Keratinocyte (primary cell): ENCODE data around the gene CREB1.

ENCODE experiments used
- EZH2 ChIP-seq: IDR thresholded peaks from one replicate; pipeline ENCODE4 v1.6.1; 2012; ENCODE audit warnings: inconsistent platforms, mild to moderate bottlenecking, low read length, moderate library complexity
- TF ChIP-seq, protein P1 (sequence below), 3 experiments: IDR thresholded peaks in 1 of 3; conservative IDR thresholded peaks in 1 of 3; optimal IDR thresholded peaks in 1 of 3; 2 replicates in 2 of 3; 3 replicates in 1 of 3; pipeline versions ENCODE3 to v1.5.1; 2011; ENCODE audit warnings: low read length in 3 of 3, mild to moderate bottlenecking in 3 of 3, moderate library complexity in 2 of 3, control low read depth in 1 of 3, inconsistent platforms in 1 of 3; ENCODE audit not compliant: insufficient read depth in 2 of 3; ENCODE audit errors: extremely low read depth in 1 of 3

DNA sequence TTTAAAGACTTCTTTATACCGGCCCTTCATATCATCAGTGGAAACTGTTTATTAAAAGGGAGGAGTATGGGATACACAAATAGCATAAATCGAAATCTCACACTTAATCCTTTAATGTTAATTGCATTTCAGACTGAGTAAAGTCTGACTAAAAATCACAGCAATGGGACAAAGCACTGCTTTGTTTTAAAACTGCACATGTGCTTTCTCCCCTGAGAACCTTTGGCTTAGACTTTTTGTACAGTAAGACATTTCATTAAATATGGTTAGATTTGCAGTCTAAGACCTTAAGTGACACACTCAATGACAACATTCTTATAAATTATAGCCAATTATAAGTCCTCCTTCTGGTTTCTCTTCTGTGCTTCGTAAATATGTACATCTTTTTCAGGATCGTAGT, 83.0 kb downstream of the CREB1 start:
- TF ChIP-seq, protein P1, sequence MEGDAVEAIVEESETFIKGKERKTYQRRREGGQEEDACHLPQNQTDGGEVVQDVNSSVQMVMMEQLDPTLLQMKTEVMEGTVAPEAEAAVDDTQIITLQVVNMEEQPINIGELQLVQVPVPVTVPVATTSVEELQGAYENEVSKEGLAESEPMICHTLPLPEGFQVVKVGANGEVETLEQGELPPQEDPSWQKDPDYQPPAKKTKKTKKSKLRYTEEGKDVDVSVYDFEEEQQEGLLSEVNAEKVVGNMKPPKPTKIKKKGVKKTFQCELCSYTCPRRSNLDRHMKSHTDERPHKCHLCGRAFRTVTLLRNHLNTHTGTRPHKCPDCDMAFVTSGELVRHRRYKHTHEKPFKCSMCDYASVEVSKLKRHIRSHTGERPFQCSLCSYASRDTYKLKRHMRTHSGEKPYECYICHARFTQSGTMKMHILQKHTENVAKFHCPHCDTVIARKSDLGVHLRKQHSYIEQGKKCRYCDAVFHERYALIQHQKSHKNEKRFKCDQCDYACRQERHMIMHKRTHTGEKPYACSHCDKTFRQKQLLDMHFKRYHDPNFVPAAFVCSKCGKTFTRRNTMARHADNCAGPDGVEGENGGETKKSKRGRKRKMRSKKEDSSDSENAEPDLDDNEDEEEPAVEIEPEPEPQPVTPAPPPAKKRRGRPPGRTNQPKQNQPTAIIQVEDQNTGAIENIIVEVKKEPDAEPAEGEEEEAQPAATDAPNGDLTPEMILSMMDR (optimal IDR thresholded peaks at IDR 0.05 in 1 of 3, IDR thresholded peaks at IDR 0.05 in 1 of 3, conservative IDR thresholded peaks at IDR 0.05 in 1 of 3; ENCODE audit: extremely low read depth in 1 of 3, insufficient read depth in 2 of 3, low read length in 3 of 3): no peak
- TF ChIP-seq EZH2: no peak
